Smooth muscle cell (in vitro differentiated cells): ENCODE results near the gene APLP1. TPM values are rescaled to one million over a fixed set of nuclear protein-coding genes. Genes with fewer than 3 reads are reported as not detected.

Experiments used
- DNase-seq: peaks from one replicate; lab custom pipeline; 2025; ENCODE audit not compliant: unreplicated experiment; lab: John Stamatoyannopoulos, UW
- H2AFZ ChIP-seq: fragments of 200-600 bp; sonication (generic); 2 replicates; pipeline ENCODE4 v1.6.0; 2016; ENCODE audit warnings: antibody characterized with exemption, low read depth, mild to moderate bottlenecking
- H3F3A ChIP-seq: fragments of 200-600 bp; sonication (generic); 2 replicates; pipeline ENCODE4 v1.6.0; 2017; ENCODE audit warnings: antibody characterized with exemption, low read depth
- H3K27ac ChIP-seq: fragments of 200-600 bp; sonication (generic); 2 replicates; pipeline ENCODE4 v1.5.1; 2016; ENCODE audit warnings: low read depth, mild to moderate bottlenecking
- H3K27me3 ChIP-seq: fragments of 200-600 bp; sonication (generic); 2 replicates; pipeline ENCODE4 v1.6.1; 2016; ENCODE audit warnings: low read depth, mild to moderate bottlenecking
- H3K36me3 ChIP-seq: fragments of 200-600 bp; sonication (generic); 2 replicates; pipeline ENCODE4 v1.5.1; 2016; ENCODE audit warnings: low read depth
- H3K4me1 ChIP-seq: fragments of 200-600 bp; sonication (generic); 2 replicates; pipeline ENCODE4 v1.5.1; 2016; ENCODE audit warnings: low read depth
- H3K4me2 ChIP-seq: fragments of 200-600 bp; sonication (generic); 2 replicates; pipeline ENCODE4 v1.6.0; 2016; ENCODE audit warnings: mild to moderate bottlenecking
- H3K4me3 ChIP-seq: fragments of 200-600 bp; sonication (generic); 2 replicates; pipeline ENCODE4 v1.5.1; 2016; ENCODE audit warnings: mild to moderate bottlenecking
- H3K79me2 ChIP-seq: fragments of 200-600 bp; sonication (generic); 2 replicates; pipeline ENCODE4 v1.6.0; 2016; ENCODE audit warnings: low read depth, mild to moderate bottlenecking
- H3K9ac ChIP-seq: fragments of 200-600 bp; sonication (generic); 2 replicates; pipeline ENCODE4 v1.6.0; 2016; ENCODE audit warnings: low read depth
- H3K9me3 ChIP-seq: fragments of 200-600 bp; sonication (generic); replicated peaks from 2 replicates; pipeline ENCODE4 v1.5.1; 2016; ENCODE audit warnings: low read depth
- H4K20me1 ChIP-seq: fragments of 200-600 bp; sonication (generic); 2 replicates; pipeline ENCODE4 v1.6.0; 2016; ENCODE audit warnings: low read depth
- WGBS: methylation state at CpG from one replicate; pipeline ENCODE4 v1.1.7; 2016; ENCODE audit warnings: low lambda C conversion rate; 5-methylcytosine and 5-hydroxymethylcytosine counted together
- polyA plus RNA-seq: library from polyadenylated mRNA; unstranded; fragments of >200 nt; fragmentation: Nextera tagmentation; extraction: Ambion mirVana; gene quantifications from 2 replicates; pipeline ENCODE4 v1.2.1, GENCODE V29; 2016
- total RNA-seq: library from RNA; depleted of rRNA; stranded (reverse); fragments of >200 nt; gene quantifications from 2 replicates; pipeline ENCODE4 v1.2.3, GENCODE V29; 2014
- TF ChIP-seq, protein P1 (sequence below): fragments of 200-600 bp; sonication (generic); IDR thresholded peaks from 2 replicates; pipeline ENCODE4 v1.5.1; 2017; ENCODE audit warnings: borderline replicate concordance, mild to moderate bottlenecking, antibody characterized with exemption; ENCODE audit not compliant: insufficient read depth, poor library complexity, severe bottlenecking

Gene APLP1
- total and polyA plus RNA-seq, 2 experiments from 2014 or later: 81.8 to 114 TPM

DNA sequence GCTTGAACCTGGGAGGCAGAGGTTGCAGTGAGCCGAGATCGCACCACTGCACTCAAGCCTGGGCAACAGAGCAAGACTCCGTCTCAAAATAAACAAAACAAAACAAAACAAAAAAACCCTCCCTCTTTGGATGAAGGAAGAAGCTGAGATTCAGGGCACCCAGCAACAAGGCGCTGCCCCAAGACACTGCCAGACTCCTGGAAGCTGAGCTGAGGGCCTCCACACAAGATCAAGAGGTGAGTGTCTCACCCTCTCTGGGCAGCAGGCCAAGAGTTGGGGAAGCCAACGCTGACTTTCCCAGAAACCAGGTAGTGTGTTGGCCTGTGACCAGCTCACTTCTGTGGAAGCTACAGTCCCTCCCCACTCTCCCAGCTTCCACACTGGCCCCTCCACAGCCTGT is 43.4 kb downstream of the APLP1 start:
- H3K27ac ChIP-seq: no peak overlapping the region
- no peak overlapping the region for H3K9ac ChIP-seq
- no peaks in the 10 kb centered on the region for H3K4me1 ChIP-seq
- H3K9me3 ChIP-seq: no peaks in the 10 kb centered on the region
- no peak overlapping the region for H2AFZ ChIP-seq
- H3K27me3 ChIP-seq: no peaks in the 10 kb centered on the region
- WGBS: 89% methylated on average over 5 of the region's 5 CpGs
- no peak for DNase-seq
- H3F3A ChIP-seq: no peaks in the 10 kb centered on the region
- no peaks in the 10 kb centered on the region for H3K36me3 ChIP-seq
- no peak overlapping the region for H3K4me2 ChIP-seq
- TF ChIP-seq, protein P1, sequence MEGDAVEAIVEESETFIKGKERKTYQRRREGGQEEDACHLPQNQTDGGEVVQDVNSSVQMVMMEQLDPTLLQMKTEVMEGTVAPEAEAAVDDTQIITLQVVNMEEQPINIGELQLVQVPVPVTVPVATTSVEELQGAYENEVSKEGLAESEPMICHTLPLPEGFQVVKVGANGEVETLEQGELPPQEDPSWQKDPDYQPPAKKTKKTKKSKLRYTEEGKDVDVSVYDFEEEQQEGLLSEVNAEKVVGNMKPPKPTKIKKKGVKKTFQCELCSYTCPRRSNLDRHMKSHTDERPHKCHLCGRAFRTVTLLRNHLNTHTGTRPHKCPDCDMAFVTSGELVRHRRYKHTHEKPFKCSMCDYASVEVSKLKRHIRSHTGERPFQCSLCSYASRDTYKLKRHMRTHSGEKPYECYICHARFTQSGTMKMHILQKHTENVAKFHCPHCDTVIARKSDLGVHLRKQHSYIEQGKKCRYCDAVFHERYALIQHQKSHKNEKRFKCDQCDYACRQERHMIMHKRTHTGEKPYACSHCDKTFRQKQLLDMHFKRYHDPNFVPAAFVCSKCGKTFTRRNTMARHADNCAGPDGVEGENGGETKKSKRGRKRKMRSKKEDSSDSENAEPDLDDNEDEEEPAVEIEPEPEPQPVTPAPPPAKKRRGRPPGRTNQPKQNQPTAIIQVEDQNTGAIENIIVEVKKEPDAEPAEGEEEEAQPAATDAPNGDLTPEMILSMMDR: no peak
- H3K79me2 ChIP-seq: no peaks in the 10 kb centered on the region
- H3K4me3 ChIP-seq: no peak overlapping the region
- no peaks in the 10 kb centered on the region for H4K20me1 ChIP-seq

DNA sequence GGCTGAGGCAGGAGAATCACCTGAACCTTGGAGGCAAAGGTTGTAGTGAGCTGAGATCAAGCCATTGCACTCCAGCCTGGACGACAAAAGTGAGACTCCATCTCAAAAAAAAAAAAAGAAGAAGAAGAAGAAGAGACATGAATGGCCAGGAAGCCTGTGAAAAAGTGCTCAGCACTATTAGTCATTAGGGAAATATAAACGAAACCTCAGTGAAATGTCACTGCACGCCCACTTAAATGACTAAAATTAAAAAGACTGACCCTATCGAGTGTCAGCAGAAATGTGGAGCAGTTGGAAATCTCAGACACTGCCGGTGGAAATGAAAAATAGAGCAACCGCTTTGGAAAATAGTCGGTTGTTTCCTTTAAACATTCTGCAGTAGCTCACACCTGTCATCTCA is 45.2 kb downstream of the APLP1 start:
- H3K27ac ChIP-seq: no peak overlapping the region
- no peaks in the 10 kb centered on the region for H3K4me1 ChIP-seq
- H3K27me3 ChIP-seq: no peaks in the 10 kb centered on the region
- no peaks in the 10 kb centered on the region for H3F3A ChIP-seq
- no peak for DNase-seq
- H3K4me3 ChIP-seq: no peak overlapping the region
- WGBS: 36% methylated on average over 7 of the region's 7 CpGs
- H3K9me3 ChIP-seq: no peaks in the 10 kb centered on the region
- no peak overlapping the region for H3K9ac ChIP-seq
- no peaks in the 10 kb centered on the region for H3K36me3 ChIP-seq
- no peak overlapping the region for H3K4me2 ChIP-seq
- no peak overlapping the region for H2AFZ ChIP-seq
- no peaks in the 10 kb centered on the region for H4K20me1 ChIP-seq
- TF ChIP-seq, protein P1: no peak
- H3K79me2 ChIP-seq: no peaks in the 10 kb centered on the region

DNA sequence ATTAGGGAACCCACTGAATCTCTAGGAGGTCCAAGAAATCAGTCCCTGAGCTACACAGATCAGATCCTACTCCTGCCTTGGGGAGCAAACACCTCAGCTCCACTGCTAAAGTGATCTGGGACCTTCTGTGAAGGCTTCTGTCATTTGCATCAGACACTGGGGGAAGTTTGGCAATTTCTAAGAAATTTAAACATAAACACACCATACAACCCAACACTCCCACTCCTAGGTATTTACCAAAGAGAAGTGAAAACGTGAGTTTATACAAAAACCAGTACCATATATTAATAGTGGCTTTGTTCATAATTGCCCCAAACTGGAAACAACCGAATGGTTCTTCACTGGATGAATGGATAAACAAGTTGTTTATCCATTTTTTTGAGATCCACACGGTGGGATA is 47.1 kb downstream of the APLP1 start:
- DNase-seq: no peak
- Histone ChIP-seq H3K36me3 (no peaks in the 10 kb centered on the region), H3K27ac (no peak overlapping the region), H3K4me1 (no peaks in the 10 kb centered on the region), H3K4me3 (no peak overlapping the region), H3K79me2 (no peaks in the 10 kb centered on the region), H2AFZ (no peak overlapping the region), H4K20me1 (no peaks in the 10 kb centered on the region), H3K4me2 (no peak overlapping the region), H3K27me3 (no peaks in the 10 kb centered on the region), H3K9ac (no peak overlapping the region), H3F3A (no peaks in the 10 kb centered on the region), H3K9me3 (no peaks in the 10 kb centered on the region)
- TF ChIP-seq, protein P1: no peak
- 76% methylated on average over 3 of the region's 3 CpGs for WGBS

DNA sequence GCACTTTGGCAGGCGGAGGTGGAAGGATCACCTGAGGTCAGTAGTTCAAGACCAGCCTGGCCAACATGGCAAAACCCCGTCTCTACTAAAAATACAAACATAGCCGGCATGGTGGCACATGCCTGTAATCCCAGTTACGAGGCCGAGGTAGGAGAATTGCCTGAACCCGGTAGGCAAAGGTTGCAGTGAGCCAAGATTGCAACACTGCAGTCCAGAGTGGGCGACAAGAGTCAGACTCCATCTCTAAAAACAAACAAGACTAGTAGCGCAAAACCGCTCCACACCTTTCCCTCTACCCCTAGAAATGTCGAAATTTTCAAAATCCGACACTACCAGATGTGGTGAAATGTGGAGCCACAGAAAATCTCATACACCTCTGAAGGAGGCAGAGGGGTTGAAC is 50.9 kb downstream of the APLP1 start:
- Histone ChIP-seq H3K4me2 (no peak overlapping the region), H3K4me1 (no peaks in the 10 kb centered on the region), H4K20me1 (no peaks in the 10 kb centered on the region), H3K9ac (no peak overlapping the region), H3K79me2 (no peaks in the 10 kb centered on the region), H3K36me3 (no peaks in the 10 kb centered on the region), H3F3A (no peaks in the 10 kb centered on the region), H3K9me3 (no peaks in the 10 kb centered on the region), H2AFZ (no peak overlapping the region), H3K27ac (no peak overlapping the region), H3K27me3 (no peaks in the 10 kb centered on the region), H3K4me3 (no peak overlapping the region)
- WGBS: 90% methylated on average over 11 of the region's 11 CpGs
- no peak for DNase-seq
- TF ChIP-seq, protein P1: no peak
